ENCODE measurements around the gene MGLL.
"Not testable (repeated sequence)": the region's sequence is repeated elsewhere in the genome, so short reads cannot be mapped to it uniquely, and the experiment has no call there.

The MGLL gene

DNA sequence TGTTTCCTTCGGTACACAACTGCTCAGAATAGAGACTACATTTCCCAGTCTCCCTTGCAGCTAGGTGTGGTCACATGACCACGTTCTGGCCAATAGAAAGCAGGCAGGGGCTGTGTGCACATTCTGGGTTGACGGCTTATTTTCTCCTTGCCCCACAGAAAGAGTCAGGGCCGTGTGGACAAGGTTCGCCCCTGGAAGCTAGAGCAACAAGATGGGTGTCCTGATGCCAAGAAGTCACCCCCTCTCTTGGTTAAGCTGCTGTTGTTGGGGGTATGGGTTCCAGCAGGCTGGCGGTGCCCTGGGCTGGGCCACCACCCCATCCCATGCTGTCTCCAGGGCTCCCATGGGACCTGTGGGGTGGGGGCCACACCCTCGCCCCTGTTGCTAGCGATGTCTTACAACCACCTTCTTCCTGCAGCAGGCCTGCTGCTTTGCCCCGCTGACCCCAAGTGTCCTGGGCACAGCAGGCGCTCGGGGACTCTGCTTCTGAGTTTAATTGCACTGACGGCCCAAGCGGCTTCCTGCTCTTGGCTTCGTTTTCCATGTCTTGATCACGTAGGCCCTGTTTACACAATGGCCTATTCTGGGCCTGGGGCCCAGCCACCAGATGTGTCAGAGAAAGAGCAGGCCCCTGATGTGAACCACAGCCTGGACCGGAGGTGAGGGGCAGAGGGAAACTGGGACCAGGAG lies 124.6 kb downstream of the MGLL start:
- DNase-seq (ENCODE audit: insufficient read length, low spot score) (peak; percentile 69), FAIRE-seq (peak; percentile 85)

DNA sequence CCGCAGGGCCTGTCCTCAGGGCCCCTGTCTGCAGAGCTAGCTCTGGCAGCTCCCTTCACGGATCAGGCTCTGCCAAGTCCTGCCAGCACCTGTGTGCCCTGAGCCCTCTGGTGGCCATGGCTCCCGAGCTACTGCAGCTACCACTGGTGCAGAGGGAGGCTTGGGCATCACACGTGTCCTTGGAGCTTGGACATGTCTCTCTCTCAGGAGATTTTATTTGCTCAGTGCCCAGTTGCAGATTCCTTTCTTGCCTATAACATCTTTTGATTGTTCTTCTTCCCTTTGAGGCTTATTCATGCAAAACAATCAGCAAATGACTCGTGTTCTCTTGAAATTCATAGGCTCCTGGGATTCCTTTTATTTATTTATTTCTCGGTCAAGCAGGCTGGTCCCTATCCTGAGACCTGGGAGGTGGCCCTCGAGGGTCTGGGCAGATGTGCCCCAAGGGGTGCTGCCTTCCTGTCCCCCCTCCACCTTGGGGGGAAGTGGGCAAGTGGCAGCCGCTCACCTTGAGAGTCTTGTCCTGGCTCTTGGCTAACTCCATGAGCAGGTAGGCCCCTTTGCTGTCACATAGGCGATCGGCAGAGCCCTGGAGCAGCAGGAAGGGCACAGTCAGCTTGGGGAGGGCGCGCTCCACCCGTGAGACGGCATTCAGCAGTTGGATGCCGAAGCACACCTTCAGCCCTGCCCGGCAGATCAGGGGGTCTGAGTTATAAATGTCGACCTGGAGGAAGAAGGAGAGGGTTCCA lies 127.7 kb downstream of the MGLL start:
- no peak for DNase-seq (ENCODE audit: insufficient read length, low spot score)
- no peak for FAIRE-seq

DNA sequence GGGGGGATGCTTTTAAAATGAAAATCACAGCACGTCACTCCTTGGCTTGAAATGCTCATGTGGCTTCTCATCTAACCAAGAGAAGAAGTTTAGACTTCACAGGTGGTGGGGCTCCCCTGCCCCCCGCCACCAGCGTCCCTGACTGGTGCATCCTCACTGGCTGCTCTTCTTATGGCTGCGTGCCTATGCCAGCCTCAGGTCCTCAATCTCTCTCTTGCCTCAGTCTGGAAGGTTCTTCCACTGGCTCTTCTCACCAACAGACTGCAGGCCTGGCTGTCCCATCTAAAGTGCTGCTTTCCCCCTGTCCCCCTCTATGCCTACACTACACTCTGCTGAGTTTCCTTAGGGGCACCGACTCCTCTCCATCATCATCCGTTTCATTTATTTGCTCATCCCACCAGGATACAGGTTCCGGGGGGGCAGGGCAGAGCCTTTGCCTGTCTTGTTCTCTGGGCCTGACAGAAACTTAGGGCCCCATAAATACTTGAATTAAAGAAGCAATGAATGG lies 128.9 kb downstream of the MGLL start:
- DNase-seq (ENCODE audit: insufficient read length, low spot score) (no peak), FAIRE-seq (no peak)

DNA sequence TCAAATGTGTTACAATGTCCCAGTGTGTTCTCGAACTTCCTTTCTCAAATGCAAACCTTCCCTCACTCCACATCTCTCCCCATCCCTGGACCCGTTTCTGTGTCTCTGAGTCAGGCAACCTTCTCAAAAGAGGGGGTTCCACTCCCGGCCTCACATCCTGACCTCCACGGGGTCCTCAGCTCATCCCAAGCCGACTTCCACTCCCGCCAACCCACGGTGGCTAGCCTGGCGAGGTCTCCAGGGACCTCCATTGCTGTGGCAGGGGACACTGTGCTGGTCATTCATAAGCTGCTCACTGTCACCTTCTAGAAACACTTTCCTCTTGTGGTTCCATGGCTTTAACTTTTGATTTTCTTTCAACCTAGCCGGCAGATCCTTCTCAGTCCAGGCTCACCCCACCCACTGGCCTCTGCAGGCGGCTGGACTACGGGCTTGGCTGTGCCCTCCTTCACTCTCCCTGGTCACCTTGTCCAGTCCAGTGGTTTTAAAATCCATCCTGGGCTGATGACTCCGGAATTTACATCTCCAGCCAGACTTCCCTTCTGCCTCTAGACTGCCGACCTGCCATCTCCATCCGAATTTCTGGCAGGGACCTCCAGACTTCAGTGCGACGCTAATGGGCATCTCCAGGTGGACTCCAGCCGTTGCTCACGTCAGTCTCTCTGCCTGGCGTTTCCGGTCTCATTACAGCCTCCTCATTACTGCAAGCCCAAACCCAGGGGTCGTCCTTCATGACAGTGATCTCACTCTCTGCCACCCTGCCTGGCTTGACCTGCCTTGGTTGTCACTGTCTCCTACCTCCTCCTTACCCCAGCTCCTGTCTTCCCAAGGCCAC lies 129.6 kb downstream of the MGLL start:
- FAIRE-seq (no peak), DNase-seq (ENCODE audit: insufficient read length, low spot score) (no peak)

DNA sequence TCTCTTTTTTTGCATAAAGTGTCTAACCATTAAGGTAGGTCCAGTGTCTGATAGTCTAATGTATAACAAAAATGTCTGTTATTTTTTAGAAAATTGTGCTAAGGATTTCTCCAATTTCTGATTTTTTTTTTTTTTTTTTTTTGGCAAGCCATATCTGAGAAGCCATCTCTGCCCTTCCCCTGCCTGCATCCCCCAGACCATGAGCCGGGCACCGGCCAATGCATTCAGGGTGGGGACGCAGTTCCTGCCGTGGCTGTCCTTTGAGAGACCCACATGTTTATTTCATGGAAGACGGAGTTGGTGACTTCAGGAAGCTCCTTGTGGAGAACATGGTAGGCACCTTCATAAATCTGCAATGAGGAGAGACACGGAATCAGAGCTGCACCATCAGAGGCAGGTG lies 130.3 kb downstream of the MGLL start:
- DNase-seq (ENCODE audit: insufficient read length, low spot score) = no peak
- no peak for FAIRE-seq

DNA sequence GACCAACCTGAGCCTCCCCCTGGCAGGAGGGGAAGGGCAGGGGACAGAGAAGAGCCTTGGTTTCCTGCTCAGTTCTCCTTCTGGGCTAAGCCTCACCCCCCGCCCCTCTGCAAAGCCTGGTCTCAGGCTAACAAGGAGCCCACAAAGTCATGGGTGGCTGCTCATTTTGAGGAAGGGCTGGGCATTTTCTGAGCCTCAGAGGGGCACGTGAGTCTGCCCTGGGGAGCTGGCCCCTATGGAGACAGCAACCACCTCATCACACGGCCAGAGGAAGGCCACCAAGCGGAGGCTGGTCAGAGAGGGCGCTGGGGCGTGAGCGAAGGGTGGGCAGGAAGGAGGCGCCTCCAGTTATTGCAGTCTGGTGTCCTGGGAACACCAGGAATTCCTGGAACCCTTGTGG lies 130.8 kb downstream of the MGLL start:
- FAIRE-seq = no peak

DNA sequence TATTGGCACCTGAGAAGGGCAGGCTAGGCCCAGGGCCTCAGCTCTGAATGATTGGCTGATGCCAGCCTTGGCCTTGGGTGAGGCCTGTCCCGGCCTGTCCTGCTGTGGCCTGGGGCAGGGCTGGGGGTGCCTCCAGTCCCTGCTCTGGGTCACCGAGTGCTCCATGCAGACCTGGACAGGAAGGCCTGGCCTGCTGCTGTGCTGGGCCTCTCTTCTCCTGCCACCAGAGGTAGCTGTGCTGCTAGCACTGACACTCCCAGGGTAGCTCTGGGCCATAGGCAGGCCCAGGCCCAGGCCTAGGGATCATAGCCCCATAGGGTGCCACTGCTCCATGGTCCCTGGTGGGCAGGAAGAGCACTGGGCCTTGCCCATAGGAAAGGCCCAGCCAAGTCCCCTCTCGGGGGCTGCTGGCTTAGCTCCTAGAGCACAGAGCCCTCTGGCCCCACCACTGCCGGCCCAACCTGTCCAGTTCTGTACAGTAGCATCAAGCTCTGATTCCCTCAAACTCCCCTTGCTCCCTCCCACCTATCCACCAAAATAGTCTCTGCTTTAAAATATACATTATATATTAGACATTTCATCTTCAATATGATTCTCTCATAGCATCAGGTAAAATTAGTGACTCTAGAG lies 131.4 kb downstream of the MGLL start:
- peak; percentile 68 for FAIRE-seq
- no peak for DNase-seq (ENCODE audit: insufficient read length, low spot score)

More for the DNA sequence above, 130.8 kb downstream of the MGLL start:
- DNase-seq (ENCODE audit: insufficient read length, low spot score) = no peak

DNA sequence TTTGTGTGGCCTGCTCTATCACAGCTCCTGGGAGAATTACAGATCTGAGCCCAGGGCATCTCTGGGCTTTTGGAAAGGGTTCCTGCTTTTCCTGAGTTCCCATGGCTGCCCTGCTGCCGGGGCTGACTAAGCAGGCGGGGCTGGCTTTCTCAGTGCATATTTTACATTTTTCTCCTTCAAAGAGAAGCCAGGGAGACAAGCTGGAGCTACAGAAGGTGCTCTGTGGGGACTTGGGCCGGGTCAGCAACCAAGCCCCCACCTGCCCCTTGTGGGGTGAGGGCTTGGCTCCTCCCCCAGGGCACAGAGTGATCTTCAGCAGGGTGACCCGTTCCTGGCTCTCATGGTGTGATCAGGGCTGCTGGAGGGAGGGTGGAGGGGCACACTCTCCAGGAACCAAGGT lies 132.2 kb downstream of the MGLL start:
- DNase-seq (ENCODE audit: insufficient read length, low spot score) (no peak), FAIRE-seq (peak; percentile 48)

DNA sequence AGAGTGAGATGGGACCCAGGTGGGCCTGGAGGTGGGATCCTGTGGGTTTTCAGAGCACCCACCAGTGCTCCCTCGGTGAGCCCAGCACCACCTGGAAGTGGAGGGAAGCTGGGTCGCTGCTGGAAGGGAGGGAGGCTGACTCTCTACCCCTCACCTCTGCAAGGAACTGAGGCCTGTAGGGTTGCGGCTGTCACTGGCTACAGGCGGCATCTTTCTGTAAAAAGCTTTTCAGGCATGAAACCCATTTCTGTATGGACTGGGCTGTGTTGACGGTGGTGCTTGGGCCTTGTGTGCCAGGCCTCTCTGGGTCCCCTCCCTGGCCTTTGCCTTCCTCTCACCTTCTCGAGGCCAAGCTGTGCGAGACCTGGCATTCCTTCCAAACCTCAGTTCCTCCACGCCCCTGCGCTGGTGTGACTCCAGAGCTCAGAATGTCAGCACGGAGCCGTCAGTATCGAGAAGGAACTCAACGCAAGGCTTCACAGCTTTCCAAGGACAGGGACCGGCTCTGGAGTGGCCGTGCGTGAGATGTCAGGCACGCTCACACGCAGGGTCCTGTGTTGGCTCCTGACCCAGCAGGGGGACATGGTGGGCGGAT lies 133.0 kb downstream of the MGLL start:
- FAIRE-seq (no peak), DNase-seq (ENCODE audit: insufficient read length, low spot score) (no peak)

DNA sequence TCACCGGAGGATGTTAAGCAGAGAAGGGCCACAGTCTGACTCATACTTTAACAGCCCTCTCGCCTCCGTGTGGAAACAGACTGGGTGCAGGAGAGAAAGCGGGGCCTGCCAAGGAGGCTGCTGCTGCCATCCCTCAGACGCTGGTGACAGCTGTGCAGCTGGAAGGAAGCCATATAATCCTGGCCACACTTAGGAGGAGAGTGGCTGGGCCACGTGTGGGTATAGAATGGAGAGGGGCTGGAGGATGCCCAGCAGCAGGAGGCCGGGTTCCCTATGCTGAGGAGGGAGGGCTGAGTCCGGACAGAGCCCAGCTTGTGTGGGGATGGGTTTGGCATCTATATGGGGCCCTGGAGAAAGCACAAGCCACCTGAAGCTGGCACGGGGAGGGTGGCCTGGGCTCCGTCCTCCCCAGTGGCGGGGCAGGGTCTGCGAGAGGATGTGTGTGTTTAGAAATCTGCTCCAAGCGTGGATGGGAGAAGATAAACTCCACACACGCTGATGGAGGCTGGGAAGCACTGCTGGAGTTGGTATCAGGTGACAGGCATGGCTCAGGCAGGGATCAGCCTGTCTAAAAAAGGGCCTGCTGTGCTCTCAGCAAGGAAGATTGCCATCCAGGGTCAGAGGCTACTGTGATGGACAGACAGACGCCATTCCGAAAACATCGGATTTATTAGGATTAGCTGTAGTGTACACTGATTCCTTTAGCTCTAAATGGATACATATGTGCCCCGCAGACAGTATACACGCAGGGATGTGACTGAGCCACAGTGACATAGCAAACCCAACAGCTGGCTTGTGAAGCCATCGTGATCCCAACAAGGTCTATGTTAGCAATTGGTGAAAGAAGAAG lies 133.7 kb downstream of the MGLL start:
- no peak for FAIRE-seq

DNA sequence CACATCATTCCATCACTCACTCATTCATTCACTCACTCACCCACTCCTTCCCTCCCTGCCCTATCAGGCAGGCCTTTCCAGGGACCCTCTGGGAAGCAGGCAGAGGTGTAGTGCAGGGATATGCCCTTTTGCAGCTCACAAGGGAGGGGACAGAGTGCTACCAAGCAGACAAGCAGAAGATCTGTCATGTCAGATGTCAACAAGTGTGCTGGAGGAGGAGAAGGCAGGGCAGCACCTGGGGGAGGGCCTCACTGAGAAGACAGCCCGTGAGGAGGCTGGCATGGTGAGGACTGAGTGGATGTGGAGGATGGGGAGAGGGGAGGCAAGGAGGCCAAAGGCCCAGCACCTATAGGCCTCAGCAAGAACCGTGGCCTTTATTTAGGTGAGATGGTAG lies 134.3 kb downstream of the MGLL start:
- FAIRE-seq (peak; percentile 26), DNase-seq (ENCODE audit: insufficient read length, low spot score) (no peak)

More for the DNA sequence above, 133.7 kb downstream of the MGLL start:
- no peak for DNase-seq (ENCODE audit: insufficient read length, low spot score)

DNA sequence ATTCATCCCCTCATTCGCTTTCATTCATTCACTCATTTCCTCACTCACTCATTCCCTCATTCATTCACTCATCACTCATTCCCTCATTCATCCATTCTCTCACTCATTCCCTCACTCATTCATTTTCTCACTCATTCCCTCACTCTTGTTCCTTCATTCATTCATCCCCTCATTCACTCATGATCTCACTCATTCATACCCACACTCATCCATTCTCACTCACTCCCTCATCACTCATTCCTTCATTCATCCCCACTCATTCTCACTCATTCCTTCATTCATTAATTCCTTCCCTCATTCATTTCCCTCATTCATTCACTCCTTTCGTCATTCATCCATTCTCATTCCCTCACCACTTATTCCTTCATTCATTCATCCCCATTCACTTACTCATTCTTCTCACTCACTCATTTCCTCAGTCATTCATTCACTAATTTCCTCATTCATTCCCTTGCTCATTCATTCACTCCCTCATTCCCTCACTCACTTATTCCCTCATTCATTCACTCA lies 135.0 kb downstream of the MGLL start:
- peak; percentile 26 for FAIRE-seq

DNA sequence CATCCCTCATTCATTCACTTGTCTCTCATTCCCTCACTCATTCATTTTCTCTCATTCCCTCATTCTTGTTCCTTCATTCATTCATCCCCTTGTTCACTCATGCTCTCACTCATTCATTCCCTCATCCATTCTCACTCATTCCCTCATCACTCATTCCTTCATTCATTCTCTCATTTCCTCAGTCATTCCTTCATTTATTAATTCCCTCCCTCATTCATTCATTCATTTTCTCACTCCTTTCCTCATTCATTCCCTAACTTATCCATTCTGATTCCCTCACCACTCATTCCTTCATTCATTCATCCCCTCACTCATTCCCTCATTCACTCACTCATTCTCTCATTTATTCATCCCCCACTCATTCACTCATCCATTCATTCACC lies 135.8 kb downstream of the MGLL start:
- peak; percentile 16 for FAIRE-seq

More for the DNA sequence above, 135.0 kb downstream of the MGLL start:
- no peak for DNase-seq (ENCODE audit: insufficient read length, low spot score)

DNA sequence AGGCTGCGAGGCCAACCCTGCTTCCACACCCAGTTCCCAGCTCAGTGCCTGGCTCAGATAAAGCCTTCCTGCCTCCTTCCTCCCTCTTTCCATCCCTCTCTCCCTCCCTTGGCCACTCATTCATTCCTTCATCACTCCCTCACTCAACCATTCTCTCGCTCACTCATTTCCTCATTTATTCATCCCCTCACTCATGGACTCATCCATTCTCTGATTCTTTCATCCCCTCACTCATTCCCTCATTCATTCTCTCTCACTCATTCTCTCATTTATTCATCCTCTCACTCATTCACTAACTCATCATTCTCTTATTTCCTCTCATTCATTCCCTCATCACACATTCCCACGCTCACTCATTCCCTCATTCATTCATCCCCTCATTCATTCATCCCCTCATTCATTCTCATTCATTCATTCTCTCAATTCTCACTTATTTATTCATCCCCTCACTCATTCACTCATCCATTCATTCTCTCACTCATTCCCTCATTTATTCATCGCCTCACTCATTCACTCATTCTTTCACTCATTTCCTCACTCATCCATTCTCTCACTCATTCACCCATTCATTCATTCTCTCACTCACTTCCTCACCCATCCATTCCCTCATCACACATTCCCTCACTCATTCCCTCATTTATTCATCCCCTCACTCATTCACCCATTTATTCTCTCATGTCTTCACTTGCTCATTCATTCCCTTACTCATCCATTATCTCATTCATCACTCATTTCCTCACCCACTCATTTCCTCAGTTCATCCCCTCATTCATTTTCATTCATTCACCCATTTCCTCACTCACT lies 136.4 kb downstream of the MGLL start:
- FAIRE-seq (no peak), DNase-seq (ENCODE audit: insufficient read length, low spot score) (no peak)

More for the DNA sequence above, 135.8 kb downstream of the MGLL start:
- DNase-seq (ENCODE audit: insufficient read length, low spot score) = no peak

DNA sequence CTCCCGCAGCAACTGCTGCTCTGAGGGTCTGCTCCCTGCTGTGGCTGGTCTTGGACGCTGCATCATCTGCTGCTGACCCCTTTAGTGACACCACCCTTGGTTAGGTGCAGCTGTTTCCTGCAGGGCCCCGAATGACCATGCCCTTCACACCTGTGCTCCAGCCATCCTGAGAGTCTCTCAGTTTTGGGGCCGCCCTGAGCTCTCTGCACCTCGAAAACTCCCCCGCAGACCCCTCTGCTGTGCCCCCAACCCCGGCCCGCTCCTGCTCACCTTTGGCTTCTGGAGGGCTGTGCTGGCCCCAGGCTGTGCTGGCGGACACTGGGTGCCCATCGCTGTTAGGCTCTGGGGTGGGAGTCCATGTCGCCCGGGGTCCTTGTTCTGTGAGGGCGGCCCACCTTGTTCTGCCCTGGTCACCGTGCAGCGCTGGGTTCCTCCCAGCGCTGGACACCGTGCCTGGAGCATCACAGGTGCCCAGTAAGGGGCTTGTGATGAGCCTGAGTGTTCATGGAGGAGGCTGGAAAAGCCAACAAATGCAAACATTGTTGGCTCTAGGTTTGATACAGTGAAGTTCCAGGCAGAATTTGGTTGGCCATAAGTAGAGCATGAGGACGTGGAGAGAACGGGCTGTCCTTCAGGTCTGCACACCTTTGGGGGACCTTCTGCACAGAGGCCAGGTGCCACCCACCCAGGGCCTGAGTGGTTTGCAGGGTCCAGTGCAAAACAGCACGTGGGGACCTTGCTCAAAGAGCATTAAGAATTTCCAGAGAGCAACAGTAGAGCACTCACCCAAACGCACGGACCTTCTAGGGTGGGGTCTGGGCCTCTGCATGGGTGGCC lies 137.2 kb downstream of the MGLL start:
- DNase-seq (ENCODE audit: insufficient read length, low spot score) = no peak
- no peak for FAIRE-seq

DNA sequence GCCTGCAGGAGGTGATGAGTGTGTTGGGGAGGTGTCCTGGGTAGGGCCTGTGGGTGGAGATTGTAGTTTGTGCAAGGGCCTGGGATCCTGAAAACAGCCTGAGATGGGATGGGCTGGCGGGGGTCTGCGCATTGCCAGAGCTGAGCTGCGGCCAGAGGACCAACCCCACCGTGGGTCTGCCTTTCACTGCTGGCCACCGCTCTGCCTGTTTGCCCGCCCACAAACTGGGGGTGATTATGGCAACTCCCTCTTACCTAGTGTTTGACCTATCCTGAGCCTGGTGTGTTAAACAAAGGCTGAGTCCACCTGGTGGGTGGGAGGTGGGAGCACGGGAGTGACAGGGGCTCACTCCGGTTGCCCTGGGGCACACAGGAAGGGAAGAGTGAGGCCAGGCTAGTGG lies 139.8 kb downstream of the MGLL start:
- DNase-seq (ENCODE audit: insufficient read length, low spot score) = no peak
- no peak for FAIRE-seq

DNA sequence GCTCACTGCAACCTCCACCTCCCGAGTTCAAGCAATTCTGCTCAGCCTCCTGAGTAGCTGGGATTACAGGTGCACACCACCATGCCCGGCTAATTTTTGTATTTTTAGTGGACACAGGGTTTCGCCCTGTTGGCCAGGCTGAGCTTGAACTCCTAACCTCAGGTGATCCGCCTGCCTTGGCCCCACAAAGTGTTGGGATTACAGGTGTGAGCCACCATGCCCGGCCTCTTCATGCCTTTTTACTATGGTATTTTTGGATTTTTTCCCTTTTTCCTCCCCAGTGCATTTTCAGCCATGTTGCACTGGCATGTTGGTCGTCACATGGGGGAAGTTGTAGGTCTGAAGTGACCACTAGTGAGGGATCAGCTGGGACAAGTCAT lies 140.2 kb downstream of the MGLL start:
- FAIRE-seq; DNase-seq (ENCODE audit: insufficient read length, low spot score): not testable (repeated sequence)
